Lower lobe of right lung (tissue), 2 donors: ENCODE results near the gene ZBBX. TPM values are rescaled to one million over a fixed set of nuclear protein-coding genes. Genes with fewer than 3 reads are reported as not detected.
"Not testable (repeated sequence)": the region's sequence is repeated elsewhere in the genome, so short reads cannot be mapped to it uniquely, and the experiment has no call there.

Source experiments
- ATAC-seq, 2 donors: fragments of 200-7000 bp; cut with Tn5 transposase; one replicate each; pipeline ENCODE4 v1.9.1; 2020 to 2022; ENCODE audit warnings: mild to moderate bottlenecking in 2 of 2, moderate library complexity in 2 of 2
- DNase-seq: peaks from one replicate; pipeline ENCODE4 v3.0.0-alpha.2; 2020
- H3K27ac ChIP-seq: fragments of 200-600 bp; one replicate; pipeline ENCODE4 v1.8.0; 2022
- H3K27me3 ChIP-seq: fragments of 200-600 bp; one replicate; pipeline ENCODE4 v1.8.0; 2022; ENCODE audit warnings: low read depth
- H3K36me3 ChIP-seq: fragments of 200-600 bp; one replicate; pipeline ENCODE4 v1.8.0; 2022; ENCODE audit warnings: mild to moderate bottlenecking
- H3K4me1 ChIP-seq: fragments of 200-600 bp; one replicate; pipeline ENCODE4 v1.8.0; 2022
- H3K4me3 ChIP-seq: fragments of 200-600 bp; one replicate; pipeline ENCODE4 v1.8.0; 2022; ENCODE audit warnings: mild to moderate bottlenecking
- H3K9me3 ChIP-seq: fragments of 200-600 bp; one replicate; pipeline ENCODE4 v1.8.0; 2022
- intact Hi-C: fragments of 100-400 bp; cut with DNase I; formaldehyde crosslinking; loops from one replicate; pipeline ENCODE4 v1.11.0; 2022
- long read RNA-seq: library from polyadenylated mRNA; unstranded; transcript quantifications from one replicate; pipeline ENCODE4 v2.0.0, GENCODE V29; 2021
- total RNA-seq: library from RNA; stranded (reverse); fragmentation: NEBNext Ultra II Directional; extraction: Animal tissue kit (Norgen Biotek cat#: 25700); gene quantifications from one replicate; pipeline ENCODE4 v1.2.1, GENCODE V29; 2021
- TF ChIP-seq, protein P1 (sequence below): fragments of 200-600 bp; IDR thresholded peaks from one replicate; pipeline ENCODE4 v1.8.0; 2022; ENCODE audit warnings: antibody characterized with exemption, mild to moderate bottlenecking
- donor health status: DM: no; HTN: yes; CAD: no; lungs with severe emphysema.

Gene ZBBX, protein sequence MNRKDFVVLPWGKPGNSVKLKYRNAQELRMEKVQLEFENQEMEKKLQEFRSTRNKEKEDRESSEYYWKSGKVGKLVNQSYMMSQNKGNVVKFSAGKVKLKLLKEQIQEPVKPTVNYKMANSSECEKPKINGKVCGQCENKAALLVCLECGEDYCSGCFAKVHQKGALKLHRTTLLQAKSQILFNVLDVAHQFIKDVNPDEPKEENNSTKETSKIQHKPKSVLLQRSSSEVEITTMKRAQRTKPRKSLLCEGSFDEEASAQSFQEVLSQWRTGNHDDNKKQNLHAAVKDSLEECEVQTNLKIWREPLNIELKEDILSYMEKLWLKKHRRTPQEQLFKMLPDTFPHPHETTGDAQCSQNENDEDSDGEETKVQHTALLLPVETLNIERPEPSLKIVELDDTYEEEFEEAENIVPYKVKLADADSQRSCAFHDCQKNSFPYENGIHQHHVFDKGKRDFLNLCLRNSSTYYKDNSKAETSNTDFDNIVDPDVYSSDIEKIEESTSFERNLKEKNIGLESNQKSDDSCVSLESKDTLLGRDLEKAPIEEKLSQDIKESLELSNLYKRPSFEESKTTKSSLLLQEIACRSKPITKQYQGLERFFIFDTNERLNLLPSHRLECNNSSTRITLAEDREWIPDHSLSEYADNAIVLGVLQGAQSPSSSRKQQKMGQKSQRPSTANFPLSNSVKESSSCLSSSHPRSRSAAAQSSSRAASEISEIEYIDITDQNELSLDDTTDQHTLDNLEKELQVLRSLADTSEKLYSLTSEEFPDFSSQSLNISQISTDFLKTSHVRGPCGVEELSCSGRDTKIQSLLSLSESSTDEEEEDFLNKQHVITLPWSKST
- 15.2 TPM for total RNA-seq
- long read RNA-seq, partial matches to known transcripts, result 1 of 6 reads
- long read RNA-seq, other reads (novel, unspliced or antisense), result 5 of 6 reads

GRCh38 chr3:167380004-167380689 is at the start of gene ZBBX:
Gene ZBBX (minus strand): TSS chr3:167380297. CDS start chr3:167372901, 7,396 bp downstream.
- ATAC-seq (peak; percentile 96 to 97), DNase-seq (peak; percentile 83)
- H3K36me3 ChIP-seq, result no peaks in the 10 kb centered on the region
- H3K4me1 ChIP-seq, result peaks cover 8% of the 10 kb centered on the region
- intact Hi-C loops, result no loop called here
- TF ChIP-seq, protein P1, sequence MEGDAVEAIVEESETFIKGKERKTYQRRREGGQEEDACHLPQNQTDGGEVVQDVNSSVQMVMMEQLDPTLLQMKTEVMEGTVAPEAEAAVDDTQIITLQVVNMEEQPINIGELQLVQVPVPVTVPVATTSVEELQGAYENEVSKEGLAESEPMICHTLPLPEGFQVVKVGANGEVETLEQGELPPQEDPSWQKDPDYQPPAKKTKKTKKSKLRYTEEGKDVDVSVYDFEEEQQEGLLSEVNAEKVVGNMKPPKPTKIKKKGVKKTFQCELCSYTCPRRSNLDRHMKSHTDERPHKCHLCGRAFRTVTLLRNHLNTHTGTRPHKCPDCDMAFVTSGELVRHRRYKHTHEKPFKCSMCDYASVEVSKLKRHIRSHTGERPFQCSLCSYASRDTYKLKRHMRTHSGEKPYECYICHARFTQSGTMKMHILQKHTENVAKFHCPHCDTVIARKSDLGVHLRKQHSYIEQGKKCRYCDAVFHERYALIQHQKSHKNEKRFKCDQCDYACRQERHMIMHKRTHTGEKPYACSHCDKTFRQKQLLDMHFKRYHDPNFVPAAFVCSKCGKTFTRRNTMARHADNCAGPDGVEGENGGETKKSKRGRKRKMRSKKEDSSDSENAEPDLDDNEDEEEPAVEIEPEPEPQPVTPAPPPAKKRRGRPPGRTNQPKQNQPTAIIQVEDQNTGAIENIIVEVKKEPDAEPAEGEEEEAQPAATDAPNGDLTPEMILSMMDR, result peak; percentile 78
- peak within 1 kb of the TSS; percentile 46 for H3K4me3 ChIP-seq
- no peak within 1 kb of the TSS for H3K27ac ChIP-seq
- H3K27me3 ChIP-seq, result no peaks in the 10 kb centered on the region
- no peaks in the 10 kb centered on the region for H3K9me3 ChIP-seq

GRCh38 chr3:167426962-167427361 is 46.9 kb upstream of the ZBBX start:
- H3K4me3 ChIP-seq, DNase-seq, intact Hi-C loops, ATAC-seq, H3K36me3 ChIP-seq, H3K27ac ChIP-seq, H3K27me3 ChIP-seq, H3K4me1 ChIP-seq: not testable (repeated sequence)
- peaks cover 11% of the 10 kb centered on the region for H3K9me3 ChIP-seq

DNA sequence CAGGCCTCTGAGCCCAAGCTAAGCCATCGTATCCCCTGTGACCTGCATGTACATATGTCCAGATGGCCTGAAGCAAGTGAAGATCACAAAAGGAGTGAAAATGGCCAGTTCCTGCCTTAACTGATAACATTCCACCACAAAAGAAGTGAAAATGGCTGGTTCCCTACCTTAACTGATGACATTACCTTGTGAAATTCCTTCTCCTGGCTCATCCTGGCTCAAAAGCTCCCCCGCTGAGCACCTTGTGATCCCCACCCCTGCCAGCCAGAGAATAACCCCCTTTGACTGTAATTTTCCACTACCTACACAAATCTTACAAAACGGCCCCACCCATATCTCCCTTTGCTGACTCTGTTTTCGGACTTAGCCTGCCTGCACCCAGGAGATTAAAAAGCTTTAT is 42.3 kb upstream of the ZBBX start:
- H3K36me3 ChIP-seq, DNase-seq, intact Hi-C loops: not testable (repeated sequence)

GRCh38 chr3:167409611-167410010 is 29.5 kb upstream of the ZBBX start:
- Histone ChIP-seq H3K27me3 (no peaks in the 10 kb centered on the region), H3K4me3 (no peak overlapping the region), H3K9me3 (no peaks in the 10 kb centered on the region), H3K4me1 (no peaks in the 10 kb centered on the region), H3K27ac (no peak overlapping the region), H3K36me3 (no peaks in the 10 kb centered on the region)
- DNase-seq, result no peak
- TF ChIP-seq, protein P1, result no peak
- ATAC-seq, result no peak
- intact Hi-C loops, result no loop called here

More for the DNA sequence above, 42.3 kb upstream of the ZBBX start:
- not testable (repeated sequence) for H3K4me3 ChIP-seq, ATAC-seq, H3K27me3 ChIP-seq, H3K4me1 ChIP-seq, H3K27ac ChIP-seq
- peaks cover 10% of the 10 kb centered on the region for H3K9me3 ChIP-seq

- TF ChIP-seq, protein P1, result peak; percentile 27
- intact Hi-C loops, result no loop called here
- Histone ChIP-seq H3K36me3 (no peaks in the 10 kb centered on the region), H3K9me3 (no peaks in the 10 kb centered on the region), H3K27ac (no peak overlapping the region), H3K4me3 (no peak overlapping the region), H3K4me1 (no peaks in the 10 kb centered on the region), H3K27me3 (no peaks in the 10 kb centered on the region)
- no peak for DNase-seq
- peak; percentile 85 to 89 for ATAC-seq
Observed at GRCh38 chr3:167406876-167407492, 26.9 kb upstream of the ZBBX start.

DNA sequence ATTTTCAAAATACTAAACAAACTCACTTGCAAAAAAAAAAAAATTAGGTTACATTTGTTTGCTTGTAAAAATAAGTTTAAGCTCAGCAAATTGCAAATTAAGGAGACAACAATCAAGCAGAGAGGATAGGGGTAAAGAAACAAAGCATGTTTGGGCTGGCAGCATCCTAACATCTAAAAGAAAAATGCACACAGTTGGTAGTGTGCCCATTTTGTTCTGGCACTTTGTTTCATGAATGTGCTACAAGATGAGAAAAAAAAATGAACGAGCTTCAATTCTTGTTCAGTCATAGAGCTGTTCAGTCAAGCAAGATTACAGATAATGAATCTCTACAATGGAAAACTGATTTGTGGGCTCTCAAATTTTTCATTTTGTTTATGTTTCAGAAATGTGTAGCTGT is 17.7 kb upstream of the ZBBX start:
- no peaks in the 10 kb centered on the region for H3K4me1 ChIP-seq
- ATAC-seq (no peak), DNase-seq (no peak)
- intact Hi-C loops, result no loop called here
- no peaks in the 10 kb centered on the region for H3K36me3 ChIP-seq
- no peaks in the 10 kb centered on the region for H3K27me3 ChIP-seq
- no peak overlapping the region for H3K27ac ChIP-seq
- no peaks in the 10 kb centered on the region for H3K9me3 ChIP-seq
- TF ChIP-seq, protein P1, result no peak
- H3K4me3 ChIP-seq, result no peak overlapping the region
